Tibial artery (tissue), 4 donors: Measurements from ENCODE around the gene PLA2G4A.

Source experiments
- DNase-seq, 2 donors: peaks; one replicate each; pipeline ENCODE4 v3.0.0-alpha.2; 2019
- H3K27ac ChIP-seq, 2 donors: fragments of 200-600 bp; sonication (generic) in 1 of 2; 1 replicate in 1 of 2; 2 replicates in 1 of 2; pipeline ENCODE4 v1.5.1; 2018 to 2019; ENCODE audit warnings: mild to moderate bottlenecking in 1 of 2
- H3K27me3 ChIP-seq, 2 donors: fragments of 200-600 bp; sonication (generic) in 1 of 2; one replicate each; pipeline versions ENCODE4 v1.5.1 to v1.6.0; 2016 to 2019
- H3K36me3 ChIP-seq, 3 donors: fragments of 200-600 bp; sonication (generic) in 2 of 3; one replicate each; pipeline ENCODE4 v1.5.1; 2016 to 2019; ENCODE audit warnings: mild to moderate bottlenecking in 2 of 3
- H3K4me1 ChIP-seq, 4 donors: fragments of 200-600 bp; sonication (generic) in 2 of 4; 1 replicate in 3 of 4; 2 replicates in 1 of 4; pipeline ENCODE4 v1.5.1; 2016 to 2019
- H3K4me3 ChIP-seq, 2 donors: fragments of 200-600 bp; sonication (generic) in 1 of 2; 1 replicate in 1 of 2; 2 replicates in 1 of 2; pipeline ENCODE4 v1.5.1; 2018 to 2019; ENCODE audit warnings: mild to moderate bottlenecking in 2 of 2
- H3K9me3 ChIP-seq, 3 donors: fragments of 200-600 bp; sonication (generic) in 1 of 3; one replicate each; pipeline ENCODE4 v1.5.1; 2016 to 2019
- CTCF ChIP-seq, 2 experiments: fragments of 200-600 bp in 1 of 2; fragments of 450-650 bp in 1 of 2; IDR thresholded peaks; one replicate each; pipeline ENCODE4 v1.5.1; 2017 to 2019; ENCODE audit warnings: antibody characterized with exemption in 2 of 2, mild to moderate bottlenecking in 1 of 2, moderate library complexity in 1 of 2
- intact Hi-C: fragments of 100-400 bp; cut with DNase I; formaldehyde crosslinking; loops from one replicate; pipeline ENCODE4 v1.15.0; 2023; ENCODE audit warnings: low total_unique reads

Gene PLA2G4A

GRCh38 chr1:186799689-186800054, 29.1 kb upstream of the PLA2G4A start:
- TF ChIP-seq CTCF (IDR thresholded peaks at IDR 0.05): no peak
- no peaks in the 10 kb centered on the region for H3K9me3 ChIP-seq
- no peak overlapping the region for H3K4me3 ChIP-seq
- no peaks in the 10 kb centered on the region for H3K27me3 ChIP-seq
- H3K27ac ChIP-seq: no peak overlapping the region
- H3K36me3 ChIP-seq: no peaks in the 10 kb centered on the region
- no peak for DNase-seq
- H3K4me1 ChIP-seq: no peaks in the 10 kb centered on the region
- intact Hi-C loops: no loop called here

GRCh38 chr1:186802388-186802787, 26.4 kb upstream of the PLA2G4A start:
- no peak for TF ChIP-seq CTCF (IDR thresholded peaks at IDR 0.05)
- no peaks in the 10 kb centered on the region for H3K36me3 ChIP-seq
- H3K27me3 ChIP-seq: no peaks in the 10 kb centered on the region
- no peaks in the 10 kb centered on the region for H3K4me1 ChIP-seq
- H3K4me3 ChIP-seq: no peak overlapping the region
- no peak for DNase-seq
- no peak overlapping the region for H3K27ac ChIP-seq
- intact Hi-C loops: no loop called here
- H3K9me3 ChIP-seq: no peaks in the 10 kb centered on the region

GRCh38 chr1:186804679-186805078, 24.1 kb upstream of the PLA2G4A start:
- Histone ChIP-seq H3K27me3 (no peaks in the 10 kb centered on the region), H3K36me3 (no peaks in the 10 kb centered on the region), H3K4me1 (no peaks in the 10 kb centered on the region), H3K9me3 (no peaks in the 10 kb centered on the region), H3K27ac (no peak overlapping the region), H3K4me3 (no peak overlapping the region)
- intact Hi-C loops: no loop called here
- TF ChIP-seq CTCF (IDR thresholded peaks at IDR 0.05): no peak
- no peak for DNase-seq

GRCh38 chr1:186806477-186806876, 22.3 kb upstream of the PLA2G4A start:
- intact Hi-C loops: no loop called here

GRCh38 chr1:186807163-186807562, 21.6 kb upstream of the PLA2G4A start:
- DNase-seq: no peak
- Histone ChIP-seq H3K27me3 (no peaks in the 10 kb centered on the region), H3K4me1 (no peaks in the 10 kb centered on the region), H3K27ac (no peak overlapping the region), H3K9me3 (no peaks in the 10 kb centered on the region), H3K4me3 (no peak overlapping the region), H3K36me3 (no peaks in the 10 kb centered on the region)
- no peak for TF ChIP-seq CTCF (IDR thresholded peaks at IDR 0.05)
- intact Hi-C loops: no loop called here

More at GRCh38 chr1:186806477-186806876, 22.3 kb upstream of the PLA2G4A start:
- TF ChIP-seq CTCF (IDR thresholded peaks at IDR 0.05): no peak
- no peak overlapping the region for H3K27ac ChIP-seq
- H3K9me3 ChIP-seq: no peaks in the 10 kb centered on the region
- no peaks in the 10 kb centered on the region for H3K27me3 ChIP-seq
- H3K36me3 ChIP-seq: no peaks in the 10 kb centered on the region
- H3K4me1 ChIP-seq: no peaks in the 10 kb centered on the region
- no peak for DNase-seq
- H3K4me3 ChIP-seq: no peak overlapping the region

- Histone ChIP-seq H3K36me3 (no peaks in the 10 kb centered on the region), H3K27ac (no peak overlapping the region), H3K27me3 (no peaks in the 10 kb centered on the region), H3K4me3 (no peak overlapping the region), H3K9me3 (no peaks in the 10 kb centered on the region), H3K4me1 (no peaks in the 10 kb centered on the region)
- DNase-seq: no peak
- no peak for TF ChIP-seq CTCF (IDR thresholded peaks at IDR 0.05)
- intact Hi-C loops: no loop called here
Observed at GRCh38 chr1:186811892-186812291, 16.9 kb upstream of the PLA2G4A start.
